Neural cell (in vitro differentiated cells): ENCODE data around the gene ALDOA.
"Not testable (repeated sequence)": the region's sequence is repeated elsewhere in the genome, so short reads cannot be mapped to it uniquely, and the experiment has no call there.

Experiments used
- MXI1 ChIP-seq: fragments of 450-650 bp; conservative IDR thresholded peaks from 2 replicates; pipeline ENCODE4 v1.6.1; 2014; ENCODE audit warnings: antibody characterized with exemption, mild to moderate bottlenecking; ENCODE audit not compliant: poor library complexity, severe bottlenecking
- POLR2AphosphoS5 ChIP-seq: IDR thresholded peaks from 2 replicates; pipeline ENCODE4 v1.6.1; 2012
- RAD21 ChIP-seq: fragments of 450-650 bp; conservative IDR thresholded peaks from 2 replicates; pipeline ENCODE4 v1.6.1; 2014; ENCODE audit warnings: antibody characterized with exemption, mild to moderate bottlenecking, moderate library complexity
- TF ChIP-seq, protein P1 (sequence below): fragments of 450-650 bp; IDR thresholded peaks from 2 replicates; pipeline ENCODE4 v1.5.1; 2014; ENCODE audit warnings: antibody characterized with exemption, mild to moderate bottlenecking, moderate library complexity; ENCODE audit not compliant: poor library complexity, severe bottlenecking

DNA sequence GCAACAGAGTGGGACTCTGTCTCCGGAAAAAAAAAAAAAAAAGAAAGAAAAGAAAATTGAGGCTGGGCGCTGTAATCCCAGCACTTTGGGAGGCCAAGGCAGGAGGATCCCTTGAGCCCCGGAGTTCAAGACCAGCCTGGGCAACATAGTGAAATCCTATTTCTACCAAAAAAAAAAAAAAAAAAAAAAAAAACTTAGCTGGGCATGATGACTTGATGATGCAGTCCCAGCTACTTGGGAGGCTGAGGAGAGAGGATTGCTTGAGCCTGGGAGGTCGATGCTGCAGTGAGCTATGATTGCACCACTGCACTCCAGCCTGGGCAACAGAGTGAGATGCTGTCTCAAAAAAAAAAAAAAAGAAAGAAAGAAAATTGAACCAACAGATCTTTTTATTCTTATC is 47.6 kb upstream of the ALDOA start:
- TF ChIP-seq, protein P1, sequence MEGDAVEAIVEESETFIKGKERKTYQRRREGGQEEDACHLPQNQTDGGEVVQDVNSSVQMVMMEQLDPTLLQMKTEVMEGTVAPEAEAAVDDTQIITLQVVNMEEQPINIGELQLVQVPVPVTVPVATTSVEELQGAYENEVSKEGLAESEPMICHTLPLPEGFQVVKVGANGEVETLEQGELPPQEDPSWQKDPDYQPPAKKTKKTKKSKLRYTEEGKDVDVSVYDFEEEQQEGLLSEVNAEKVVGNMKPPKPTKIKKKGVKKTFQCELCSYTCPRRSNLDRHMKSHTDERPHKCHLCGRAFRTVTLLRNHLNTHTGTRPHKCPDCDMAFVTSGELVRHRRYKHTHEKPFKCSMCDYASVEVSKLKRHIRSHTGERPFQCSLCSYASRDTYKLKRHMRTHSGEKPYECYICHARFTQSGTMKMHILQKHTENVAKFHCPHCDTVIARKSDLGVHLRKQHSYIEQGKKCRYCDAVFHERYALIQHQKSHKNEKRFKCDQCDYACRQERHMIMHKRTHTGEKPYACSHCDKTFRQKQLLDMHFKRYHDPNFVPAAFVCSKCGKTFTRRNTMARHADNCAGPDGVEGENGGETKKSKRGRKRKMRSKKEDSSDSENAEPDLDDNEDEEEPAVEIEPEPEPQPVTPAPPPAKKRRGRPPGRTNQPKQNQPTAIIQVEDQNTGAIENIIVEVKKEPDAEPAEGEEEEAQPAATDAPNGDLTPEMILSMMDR: not testable (repeated sequence)
- not testable (repeated sequence) for TF ChIP-seq POLR2AphosphoS5, RAD21, MXI1
